Measurements from ENCODE around the gene PLEKHJ1. TPM values are rescaled to one million over a fixed set of nuclear protein-coding genes. Genes with fewer than 3 reads are reported as not detected.

The PLEKHJ1 gene
- total and polyA plus RNA-seq, 2 of the 13 experiments (the other 11 are each of a cell fraction or from before 2014, with no cell fraction given): 70.5 to 130 TPM

DNA sequence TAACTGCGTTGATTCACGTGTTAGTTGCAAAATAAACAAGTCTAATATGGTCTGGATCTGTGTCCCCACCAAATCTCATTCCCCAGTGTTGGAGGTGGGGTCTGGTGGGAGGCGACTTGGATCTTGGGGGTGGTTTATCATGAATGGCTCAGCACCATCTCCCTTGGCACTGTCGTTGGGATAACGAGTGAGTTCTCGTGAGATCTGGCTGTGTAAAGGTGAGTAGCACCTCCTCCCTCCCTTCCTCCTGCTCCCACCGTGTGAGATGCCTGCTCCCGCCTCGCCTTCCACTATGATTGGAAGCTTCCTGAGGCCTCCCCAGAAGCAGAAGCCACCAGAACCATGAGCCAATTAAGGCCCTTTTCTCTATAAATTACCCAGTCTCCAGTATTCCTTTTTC, 41.0 kb upstream of the PLEKHJ1 start:
- H3K4me1 ChIP-seq (ENCODE audit: insufficient read depth, low read length): peaks cover 38% of the 10 kb centered on the region
- 87% methylated on average over 9 of the region's 9 CpGs for WGBS (ENCODE audit: low lambda C conversion rate)
- no peak overlapping the region for H3K9ac ChIP-seq (ENCODE audit: insufficient read depth, low read depth, low read length)
- H3K4me2 ChIP-seq (ENCODE audit: low read depth, low read length): no peak overlapping the region
- no peak overlapping the region for H2AFZ ChIP-seq (ENCODE audit: low read length)
- TF ChIP-seq POLR2A (IDR thresholded peaks at IDR 0.05; ENCODE audit: insufficient read depth in 1 of 2, low read depth in 2 of 2, low read length in 2 of 2) (peak in 1 of 2 experiments; percentile 34; a peak in 2 of 4 replicates), ZNF629 (CRISPR knock-in tag; conservative IDR thresholded peaks at IDR 0.05) (no peak)
- DNase-seq (ENCODE audit: low spot score) (no peak), ATAC-seq (no peak), FAIRE-seq (no peak)
- intact Hi-C loops (cut with micrococcal nuclease; ENCODE audit: unreplicated experiment) (no loop called here), in situ Hi-C loops (cut with HindIII; ENCODE audit: extremely low pct_ligation_motif_present, low pct_unique_long_range_greater_than_20kb) (loop anchor here (5.0 kb wide), 1 partner anchor 40 kb away; no protein-coding TSS in a partner anchor)
- POLR2A ChIA-PET: interaction anchor here (1.2 kb wide), 1 partner anchor 9 kb away, joined by 3 read pairs; no protein-coding TSS in a partner anchor
- CTCF ChIA-PET (ENCODE audit: low intra/inter-chr PET ratio, low total read pairs): no interaction called here
- peaks cover 0 to 6% of the 10 kb centered on the region in 2 experiments; a peak in 1 of 5 replicates for H3K27me3 ChIP-seq (ENCODE audit: control insufficient read depth in 1 of 2, insufficient read depth in 2 of 2, low read length in 2 of 2)
- H4K20me1 ChIP-seq (ENCODE audit: insufficient read depth, low read length): peaks cover 35% of the 10 kb centered on the region
- H3K27ac ChIP-seq (ENCODE audit: extremely low read length, insufficient read depth, low read length): no peak overlapping the region
- peaks cover 7% of the 10 kb centered on the region for H3K79me2 ChIP-seq (ENCODE audit: insufficient read depth, low read length)
- no peaks in the 10 kb centered on the region for H3K9me3 ChIP-seq (ENCODE audit: low read length)
- H3K4me3 ChIP-seq (replicated peaks in 1 of 3; ENCODE audit: insufficient read depth in 1 of 3, low read depth in 2 of 3, low read length in 3 of 3): no peak overlapping the region
- TSS peak; percentile 24 for BruUV-seq (replicated peaks)
- peaks cover 2 to 9% of the 10 kb centered on the region in 2 experiments; a peak in 2 of 5 replicates for H3K36me3 ChIP-seq (replicated peaks in 1 of 2; ENCODE audit: control insufficient read depth in 1 of 2, insufficient read depth in 2 of 2, low read length in 2 of 2)

DNA sequence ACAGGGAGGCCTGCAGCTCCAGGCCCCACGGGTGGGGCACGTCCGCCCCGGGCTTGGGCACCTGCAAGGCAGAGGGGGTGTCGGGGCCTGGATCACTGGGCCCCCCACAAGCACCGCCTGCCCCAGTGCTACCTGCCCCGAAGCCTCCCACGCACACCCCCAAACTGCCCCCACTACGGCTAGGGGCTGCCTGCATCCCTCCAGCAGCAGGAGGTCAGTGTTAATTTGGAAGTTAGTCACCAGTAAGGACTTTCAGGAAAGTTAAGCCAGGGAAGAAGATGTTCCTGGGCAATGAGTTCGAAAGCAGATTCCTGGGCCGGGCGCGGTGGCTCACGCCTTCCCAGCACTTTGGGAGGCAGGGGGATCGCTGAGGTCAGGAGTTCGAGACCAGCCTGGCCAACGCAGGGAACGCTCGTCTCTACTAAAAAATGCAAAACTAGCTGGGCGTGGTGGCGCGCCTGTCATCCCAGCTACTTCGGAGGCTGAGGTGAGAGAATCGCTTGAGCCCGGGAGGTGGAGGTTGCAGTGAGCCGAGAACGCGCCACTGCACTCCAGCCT, 40.4 kb upstream of the PLEKHJ1 start:
- Histone ChIP-seq H3K4me1 (ENCODE audit: insufficient read depth, low read length) (peaks cover 38% of the 10 kb centered on the region), H2AFZ (ENCODE audit: low read length) (no peak overlapping the region), H3K4me2 (ENCODE audit: low read depth, low read length) (no peak overlapping the region), H3K4me3 (replicated peaks in 1 of 3; ENCODE audit: insufficient read depth in 1 of 3, low read depth in 2 of 3, low read length in 3 of 3) (no peak overlapping the region), H4K20me1 (ENCODE audit: insufficient read depth, low read length) (peaks cover 39% of the 10 kb centered on the region), H3K36me3 (replicated peaks in 1 of 2; ENCODE audit: control insufficient read depth in 1 of 2, insufficient read depth in 2 of 2, low read length in 2 of 2) (peaks cover 4 to 13% of the 10 kb centered on the region in 2 experiments; a peak in 4 of 5 replicates), H3K9me3 (ENCODE audit: low read length) (no peaks in the 10 kb centered on the region), H3K27ac (ENCODE audit: extremely low read length, insufficient read depth, low read length) (no peak overlapping the region), H3K27me3 (ENCODE audit: control insufficient read depth in 1 of 2, insufficient read depth in 2 of 2, low read length in 2 of 2) (no peaks in the 10 kb centered on the region), H3K79me2 (ENCODE audit: insufficient read depth, low read length) (peaks cover 12% of the 10 kb centered on the region), H3K9ac (ENCODE audit: insufficient read depth, low read depth, low read length) (no peak overlapping the region)
- POLR2A ChIA-PET: interaction anchor here (1.2 kb wide), 1 partner anchor 9 kb away, joined by 3 read pairs; no protein-coding TSS in a partner anchor
- BruUV-seq (replicated peaks): no TSS peak
- TF ChIP-seq ZNF724P (CRISPR knock-in tag; IDR thresholded peaks at IDR 0.05; ENCODE audit: borderline replicate concordance) (no peak), RBFOX2 (IDR thresholded peaks at IDR 0.05; ENCODE audit: low read depth, low read length) (0 out of 2 replicates have a peak, but pooled peaks have one; percentile 6)
- WGBS (ENCODE audit: low lambda C conversion rate): 95% methylated on average over 20 of the region's 28 CpGs
- FAIRE-seq: no peak
- DNase-seq (ENCODE audit: low spot score): no peak
- CTCF ChIA-PET (ENCODE audit: low intra/inter-chr PET ratio, low total read pairs): no interaction called here
- in situ Hi-C loops (cut with HindIII; ENCODE audit: extremely low pct_ligation_motif_present, low pct_unique_long_range_greater_than_20kb) (loop anchor here (5.0 kb wide), 1 partner anchor 41 kb away; no protein-coding TSS in a partner anchor), intact Hi-C loops (cut with micrococcal nuclease; ENCODE audit: unreplicated experiment) (no loop called here)
- ATAC-seq: no peak
